K562 (cell line): Measurements from ENCODE around the gene ST6GAL1.

Experiments
- CBX5 ChIP-seq: IDR thresholded peaks from 2 replicates; pipeline ENCODE4 v1.6.1; 2014; ENCODE audit warnings: low read depth, borderline replicate concordance
- ELF4 ChIP-seq: fragments of 450-650 bp; formaldehyde crosslinking; IDR thresholded peaks from 2 replicates; pipeline ENCODE4 v1.4.0; 2022; ENCODE audit warnings: missing genetic modification characterization
- HCFC1 ChIP-seq: IDR thresholded peaks from 2 replicates; pipeline ENCODE4 v1.6.1; 2012; ENCODE audit warnings: low read depth, low read length, improper control_type of control experiment
- MAFK ChIP-seq: IDR thresholded peaks from 2 replicates; pipeline ENCODE4 v1.6.1; 2011; ENCODE audit warnings: low read length, improper control_type of control experiment
- NFXL1 ChIP-seq: fragments of 450-650 bp; formaldehyde crosslinking; IDR thresholded peaks from 2 replicates; pipeline ENCODE4 v1.4.0; 2021; ENCODE audit warnings: mild to moderate bottlenecking
- POLR2AphosphoS2 ChIP-seq: IDR thresholded peaks from 2 replicates; pipeline ENCODE4 v1.6.1; 2012; ENCODE audit warnings: low read length, improper control_type of control experiment
- POLR2AphosphoS5 ChIP-seq: IDR thresholded peaks from 2 replicates; pipeline ENCODE4 v1.6.1; 2011; ENCODE audit warnings: mild to moderate bottlenecking, low read depth, low read length, moderate library complexity; ENCODE audit not compliant: control insufficient read depth, insufficient read depth
- TBL1XR1 ChIP-seq, 2 experiments: IDR thresholded peaks; 2 replicates each; pipeline ENCODE4 v1.6.1; 2012; ENCODE audit warnings: improper control_type of control experiment in 2 of 2, low read length in 2 of 2, mild to moderate bottlenecking in 1 of 2
- ZBTB7A ChIP-seq: IDR thresholded peaks from 2 replicates; pipeline ENCODE4 v1.6.1; 2011; ENCODE audit warnings: low read depth, mild to moderate bottlenecking, low read length, moderate library complexity, borderline replicate concordance; ENCODE audit not compliant: control insufficient read depth
- TF ChIP-seq, protein P1 (sequence below): sonication (generic); formaldehyde crosslinking; IDR thresholded peaks from 2 replicates; pipeline ENCODE4 v1.9.0; 2022; ENCODE audit warnings: mild to moderate bottlenecking, missing genetic modification reagents
- TF ChIP-seq, protein P2 (sequence below): fragments of 450-650 bp; formaldehyde crosslinking; IDR thresholded peaks from 2 replicates; pipeline ENCODE4 v1.4.0; 2022; ENCODE audit warnings: mild to moderate bottlenecking, moderate library complexity
- TF ChIP-seq, protein P3 (sequence below): sonication (generic); formaldehyde crosslinking; IDR thresholded peaks from 2 replicates; pipeline ENCODE4 v1.5.0; 2020; ENCODE audit warnings: missing genetic modification reagents
- TF ChIP-seq, protein P4 (sequence below), 3 experiments: IDR thresholded peaks in 2 of 3; conservative IDR thresholded peaks in 1 of 3; 2 replicates each; pipeline ENCODE4 v1.5.1; 2011 to 2012; ENCODE audit warnings: low read length in 3 of 3, mild to moderate bottlenecking in 3 of 3, control low read depth in 2 of 3, improper control_type of control experiment in 1 of 3, inconsistent platforms in 1 of 3, low read depth in 1 of 3, mixed read lengths in 1 of 3, moderate library complexity in 1 of 3; ENCODE audit not compliant: insufficient read depth in 2 of 3
- TF ChIP-seq, protein P5 (sequence below): sonication (generic); IDR thresholded peaks from 2 replicates; pipeline ENCODE4 v1.6.1; 2016

DNA sequence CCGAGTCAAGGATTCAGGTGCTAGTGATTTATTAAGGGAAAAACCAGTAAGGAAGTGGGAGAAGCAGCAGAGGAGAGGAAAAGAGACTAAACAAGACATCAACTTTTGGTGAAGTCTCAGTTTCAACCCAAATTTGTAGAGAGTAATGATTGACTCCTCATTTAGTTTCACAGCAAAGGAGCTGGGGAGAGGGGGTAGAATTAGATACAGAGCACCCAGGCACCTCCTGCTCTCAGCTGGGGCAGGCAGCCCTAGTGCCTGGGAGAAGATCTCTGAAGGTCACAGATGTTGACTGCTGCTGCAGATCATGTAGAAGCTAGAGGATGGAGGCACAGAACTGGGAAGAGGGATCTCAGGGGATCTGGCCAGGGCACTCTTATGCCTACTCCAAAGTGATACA, 179.8 kb downstream of the ST6GAL1 start:
- TF ChIP-seq, protein P1, sequence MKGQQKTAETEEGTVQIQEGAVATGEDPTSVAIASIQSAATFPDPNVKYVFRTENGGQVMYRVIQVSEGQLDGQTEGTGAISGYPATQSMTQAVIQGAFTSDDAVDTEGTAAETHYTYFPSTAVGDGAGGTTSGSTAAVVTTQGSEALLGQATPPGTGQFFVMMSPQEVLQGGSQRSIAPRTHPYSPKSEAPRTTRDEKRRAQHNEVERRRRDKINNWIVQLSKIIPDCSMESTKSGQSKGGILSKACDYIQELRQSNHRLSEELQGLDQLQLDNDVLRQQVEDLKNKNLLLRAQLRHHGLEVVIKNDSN (CRISPR knock-in tag) = no peak
- TF ChIP-seq ELF4 (CRISPR knock-in tag) (no peak), HCFC1 (no peak), MAFK (no peak), POLR2AphosphoS5 (no peak), TBL1XR1 (IDR thresholded peaks at IDR 0.05; ENCODE audit: low read length in 2 of 2) (no peak), POLR2AphosphoS2 (no peak), ZBTB7A (no peak), NFXL1 (CRISPR knock-in tag) (no peak), CBX5 (no peak)
- TF ChIP-seq, protein P2, sequence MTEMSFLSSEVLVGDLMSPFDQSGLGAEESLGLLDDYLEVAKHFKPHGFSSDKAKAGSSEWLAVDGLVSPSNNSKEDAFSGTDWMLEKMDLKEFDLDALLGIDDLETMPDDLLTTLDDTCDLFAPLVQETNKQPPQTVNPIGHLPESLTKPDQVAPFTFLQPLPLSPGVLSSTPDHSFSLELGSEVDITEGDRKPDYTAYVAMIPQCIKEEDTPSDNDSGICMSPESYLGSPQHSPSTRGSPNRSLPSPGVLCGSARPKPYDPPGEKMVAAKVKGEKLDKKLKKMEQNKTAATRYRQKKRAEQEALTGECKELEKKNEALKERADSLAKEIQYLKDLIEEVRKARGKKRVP (CRISPR knock-in tag) = no peak
- TF ChIP-seq, protein P3, sequence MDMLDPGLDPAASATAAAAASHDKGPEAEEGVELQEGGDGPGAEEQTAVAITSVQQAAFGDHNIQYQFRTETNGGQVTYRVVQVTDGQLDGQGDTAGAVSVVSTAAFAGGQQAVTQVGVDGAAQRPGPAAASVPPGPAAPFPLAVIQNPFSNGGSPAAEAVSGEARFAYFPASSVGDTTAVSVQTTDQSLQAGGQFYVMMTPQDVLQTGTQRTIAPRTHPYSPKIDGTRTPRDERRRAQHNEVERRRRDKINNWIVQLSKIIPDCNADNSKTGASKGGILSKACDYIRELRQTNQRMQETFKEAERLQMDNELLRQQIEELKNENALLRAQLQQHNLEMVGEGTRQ (CRISPR knock-in tag) = no peak
- TF ChIP-seq, protein P4, sequence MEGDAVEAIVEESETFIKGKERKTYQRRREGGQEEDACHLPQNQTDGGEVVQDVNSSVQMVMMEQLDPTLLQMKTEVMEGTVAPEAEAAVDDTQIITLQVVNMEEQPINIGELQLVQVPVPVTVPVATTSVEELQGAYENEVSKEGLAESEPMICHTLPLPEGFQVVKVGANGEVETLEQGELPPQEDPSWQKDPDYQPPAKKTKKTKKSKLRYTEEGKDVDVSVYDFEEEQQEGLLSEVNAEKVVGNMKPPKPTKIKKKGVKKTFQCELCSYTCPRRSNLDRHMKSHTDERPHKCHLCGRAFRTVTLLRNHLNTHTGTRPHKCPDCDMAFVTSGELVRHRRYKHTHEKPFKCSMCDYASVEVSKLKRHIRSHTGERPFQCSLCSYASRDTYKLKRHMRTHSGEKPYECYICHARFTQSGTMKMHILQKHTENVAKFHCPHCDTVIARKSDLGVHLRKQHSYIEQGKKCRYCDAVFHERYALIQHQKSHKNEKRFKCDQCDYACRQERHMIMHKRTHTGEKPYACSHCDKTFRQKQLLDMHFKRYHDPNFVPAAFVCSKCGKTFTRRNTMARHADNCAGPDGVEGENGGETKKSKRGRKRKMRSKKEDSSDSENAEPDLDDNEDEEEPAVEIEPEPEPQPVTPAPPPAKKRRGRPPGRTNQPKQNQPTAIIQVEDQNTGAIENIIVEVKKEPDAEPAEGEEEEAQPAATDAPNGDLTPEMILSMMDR (IDR thresholded peaks at IDR 0.05 in 2 of 3, conservative IDR thresholded peaks at IDR 0.05 in 1 of 3; ENCODE audit: insufficient read depth in 2 of 3, low read depth in 1 of 3, low read length in 3 of 3) = no peak
- TF ChIP-seq, protein P5, sequence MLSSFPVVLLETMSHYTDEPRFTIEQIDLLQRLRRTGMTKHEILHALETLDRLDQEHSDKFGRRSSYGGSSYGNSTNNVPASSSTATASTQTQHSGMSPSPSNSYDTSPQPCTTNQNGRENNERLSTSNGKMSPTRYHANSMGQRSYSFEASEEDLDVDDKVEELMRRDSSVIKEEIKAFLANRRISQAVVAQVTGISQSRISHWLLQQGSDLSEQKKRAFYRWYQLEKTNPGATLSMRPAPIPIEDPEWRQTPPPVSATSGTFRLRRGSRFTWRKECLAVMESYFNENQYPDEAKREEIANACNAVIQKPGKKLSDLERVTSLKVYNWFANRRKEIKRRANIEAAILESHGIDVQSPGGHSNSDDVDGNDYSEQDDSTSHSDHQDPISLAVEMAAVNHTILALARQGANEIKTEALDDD = no peak
